HG03159 (cell line): Measurements from ENCODE around the gene TCL1A.
"Not testable (repeated sequence)": the region's sequence is repeated elsewhere in the genome, so short reads cannot be mapped to it uniquely, and the experiment has no call there.

ENCODE experiments used
- ATAC-seq: cut with Tn5 transposase; IDR thresholded peaks from one replicate; pipeline ENCODE4 v1.9.1; 2021; ENCODE audit warnings: mild to moderate bottlenecking, moderate library complexity; ENCODE audit not compliant: unreplicated experiment

TCL1A gene, protein sequence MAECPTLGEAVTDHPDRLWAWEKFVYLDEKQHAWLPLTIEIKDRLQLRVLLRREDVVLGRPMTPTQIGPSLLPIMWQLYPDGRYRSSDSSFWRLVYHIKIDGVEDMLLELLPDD

DNA sequence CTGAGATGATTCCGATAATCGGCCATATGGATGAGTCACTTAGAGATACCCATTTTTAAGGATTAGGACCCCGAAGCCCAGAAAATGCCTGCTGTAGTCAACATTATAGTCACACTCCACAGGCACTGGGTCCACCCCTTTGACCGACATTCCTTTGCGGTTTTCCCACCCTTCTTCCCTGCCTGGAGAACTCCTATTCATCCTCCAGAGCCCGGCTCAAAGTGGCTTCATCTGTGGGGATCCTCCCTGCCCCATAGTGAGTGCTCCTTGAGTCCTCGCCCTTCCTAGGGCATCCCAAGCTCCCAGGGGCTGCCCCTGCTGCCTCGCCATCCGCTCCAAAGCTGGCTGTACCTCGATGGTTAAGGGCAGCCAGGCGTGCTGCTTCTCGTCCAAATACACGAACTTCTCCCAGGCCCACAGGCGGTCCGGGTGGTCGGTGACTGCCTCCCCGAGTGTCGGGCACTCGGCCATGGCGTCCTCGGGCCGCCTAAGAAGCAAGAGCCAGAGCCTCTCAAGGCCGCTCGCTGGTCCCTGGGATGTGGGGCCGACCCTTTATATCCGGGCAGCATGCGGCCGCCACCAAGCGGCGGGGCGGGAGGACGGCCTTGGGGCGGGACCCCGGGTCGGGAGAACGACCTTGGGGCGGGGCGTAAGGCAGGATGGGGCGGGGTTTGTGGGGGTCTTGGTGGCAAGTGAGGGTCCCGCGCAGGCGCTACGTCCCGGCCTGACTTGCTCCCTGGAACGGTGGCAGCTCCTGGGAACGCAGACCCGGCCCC lies at the start of gene TCL1A:
TSS of gene TCL1A (minus strand) at position 530 of the 776 bp plus-strand sequence. CDS start at position 471, 59 bp downstream.
- ATAC-seq, result peak; percentile 80

GRCh38 chr14:95763032-95763431 lies 49.1 kb upstream of the TCL1A start:
- ATAC-seq, result not testable (repeated sequence)

- ATAC-seq, result no peak
These were observed 47.5 kb upstream of the TCL1A start for GRCh38 chr14:95761436-95761835.

GRCh38 chr14:95760596-95760995 lies 46.7 kb upstream of the TCL1A start:
- no peak for ATAC-seq

DNA sequence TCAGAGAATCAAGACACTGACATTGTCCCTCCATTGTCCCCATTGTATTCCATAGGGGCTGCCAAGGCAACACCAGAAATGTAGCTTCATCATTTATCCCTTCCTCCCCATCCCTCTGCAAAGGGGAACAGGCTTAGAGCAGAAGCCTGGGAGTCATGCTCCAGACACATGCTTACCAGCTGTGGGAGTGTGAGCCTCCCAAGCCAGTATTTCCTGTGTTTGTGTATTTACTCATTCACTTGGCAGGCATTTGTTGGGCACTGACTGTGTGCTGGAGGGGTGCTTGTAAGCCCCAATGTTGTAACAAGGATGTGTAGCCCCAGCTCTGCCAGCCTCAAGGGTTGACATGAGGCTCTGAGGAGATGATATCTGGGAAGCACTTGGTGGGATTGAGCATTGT lies 46.0 kb upstream of the TCL1A start:
- ATAC-seq, result no peak

DNA sequence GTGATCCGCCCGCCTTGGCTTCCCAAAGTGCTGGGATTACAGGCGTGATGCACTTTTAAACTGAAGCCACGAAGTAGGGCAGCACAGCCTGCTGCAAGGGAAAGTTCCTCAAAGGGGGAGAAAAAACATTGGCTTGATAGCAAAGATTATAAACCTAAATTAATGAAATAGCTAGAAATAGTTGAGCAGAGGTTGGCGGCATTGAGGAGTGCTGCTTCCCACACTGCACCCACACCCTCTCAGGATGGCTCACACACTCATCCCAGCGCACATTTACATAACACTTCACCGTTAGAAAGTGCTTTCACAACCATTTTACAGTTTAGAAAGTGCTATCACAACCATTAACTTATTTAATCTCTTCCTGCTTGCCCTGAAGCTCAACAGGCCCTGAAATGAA lies 44.4 kb upstream of the TCL1A start:
- ATAC-seq, result no peak

DNA sequence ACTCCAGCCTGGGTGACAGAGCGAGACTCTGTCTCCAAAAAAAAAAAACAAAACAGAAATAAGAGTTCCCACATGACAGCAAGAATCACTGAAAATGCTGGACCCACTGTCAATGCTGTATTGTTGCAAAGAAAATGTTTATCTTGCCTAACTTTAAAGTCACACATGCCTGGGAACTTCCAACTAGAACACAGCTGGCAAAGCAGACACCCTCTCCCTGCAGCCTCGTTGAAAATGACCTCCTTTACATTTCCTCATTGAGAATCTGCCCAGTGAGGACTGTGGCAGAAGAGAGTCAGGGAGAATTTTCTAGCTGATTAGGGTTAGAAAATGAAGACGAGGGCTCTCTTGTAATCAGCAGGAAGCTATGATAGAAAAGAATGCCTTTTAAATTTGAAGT lies 42.8 kb upstream of the TCL1A start:
- ATAC-seq, result no peak

DNA sequence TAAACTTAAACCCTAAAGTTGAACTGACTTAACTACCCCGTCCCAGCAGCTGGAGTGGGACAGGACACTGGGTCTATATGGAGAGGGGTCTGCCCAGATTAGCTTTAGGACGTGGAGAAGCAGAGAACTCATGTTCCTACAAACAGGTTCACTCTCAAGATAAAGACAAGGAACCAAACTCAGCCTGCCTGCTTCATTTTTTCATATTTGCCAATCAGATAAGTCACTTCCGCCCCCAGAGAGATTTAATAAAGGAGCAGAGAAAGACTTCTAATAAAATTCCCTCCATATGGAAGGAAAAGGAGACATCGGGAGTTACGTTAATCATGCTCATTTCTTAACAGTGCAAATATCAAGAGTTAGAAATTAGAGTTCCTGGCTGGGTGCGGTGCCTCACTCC lies 42.2 kb upstream of the TCL1A start:
- ATAC-seq, result no peak

DNA sequence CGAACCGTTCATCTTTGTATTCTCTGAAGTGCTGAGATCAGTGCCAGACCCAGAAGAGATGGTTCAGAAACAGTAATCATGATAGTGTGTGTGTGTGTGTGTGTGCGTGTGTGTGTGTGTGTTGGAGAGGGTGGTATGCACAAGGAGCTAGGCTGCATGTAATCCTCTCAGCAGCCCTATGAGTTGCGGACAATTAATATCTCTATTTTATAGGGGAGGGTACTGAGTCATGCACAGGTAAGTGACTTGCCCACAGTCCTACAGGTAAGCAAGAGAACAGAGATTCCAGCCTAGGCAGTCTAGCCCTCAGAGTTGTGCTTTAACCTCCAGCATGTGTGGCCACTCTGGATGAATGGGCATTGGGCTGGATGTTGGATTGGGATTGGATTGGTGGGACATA lies 27.9 kb upstream of the TCL1A start:
- ATAC-seq, result no peak

DNA sequence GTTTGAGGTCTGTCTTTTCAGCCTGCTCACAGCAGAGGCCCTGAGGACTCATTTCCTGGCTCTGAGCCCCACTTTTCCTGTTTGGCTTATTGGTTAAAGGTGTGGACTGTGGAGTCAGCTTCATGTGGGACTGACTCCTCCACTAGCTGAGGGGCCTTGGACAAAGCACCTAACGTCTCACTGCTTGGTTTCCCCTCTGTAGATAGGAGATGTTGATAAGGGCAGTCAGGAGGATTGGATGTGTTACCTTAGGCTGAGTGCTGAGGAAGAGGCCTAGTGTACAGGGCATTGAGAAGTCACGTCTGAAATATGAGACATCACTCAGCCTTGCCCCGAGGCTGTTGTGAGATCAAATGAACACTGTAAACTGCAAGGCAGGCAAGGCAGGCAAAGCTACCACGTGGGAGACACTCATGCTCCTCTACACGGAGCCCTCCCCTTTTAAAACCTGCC lies 27.1 kb upstream of the TCL1A start:
- ATAC-seq, result no peak

- ATAC-seq, result no peak
These were observed 25.4 kb upstream of the TCL1A start for GRCh38 chr14:95739356-95739755.

- ATAC-seq, result no peak
These were observed 19.3 kb upstream of the TCL1A start for GRCh38 chr14:95733212-95733611.

GRCh38 chr14:95730126-95730525 lies 16.2 kb upstream of the TCL1A start:
- ATAC-seq, result no peak

DNA sequence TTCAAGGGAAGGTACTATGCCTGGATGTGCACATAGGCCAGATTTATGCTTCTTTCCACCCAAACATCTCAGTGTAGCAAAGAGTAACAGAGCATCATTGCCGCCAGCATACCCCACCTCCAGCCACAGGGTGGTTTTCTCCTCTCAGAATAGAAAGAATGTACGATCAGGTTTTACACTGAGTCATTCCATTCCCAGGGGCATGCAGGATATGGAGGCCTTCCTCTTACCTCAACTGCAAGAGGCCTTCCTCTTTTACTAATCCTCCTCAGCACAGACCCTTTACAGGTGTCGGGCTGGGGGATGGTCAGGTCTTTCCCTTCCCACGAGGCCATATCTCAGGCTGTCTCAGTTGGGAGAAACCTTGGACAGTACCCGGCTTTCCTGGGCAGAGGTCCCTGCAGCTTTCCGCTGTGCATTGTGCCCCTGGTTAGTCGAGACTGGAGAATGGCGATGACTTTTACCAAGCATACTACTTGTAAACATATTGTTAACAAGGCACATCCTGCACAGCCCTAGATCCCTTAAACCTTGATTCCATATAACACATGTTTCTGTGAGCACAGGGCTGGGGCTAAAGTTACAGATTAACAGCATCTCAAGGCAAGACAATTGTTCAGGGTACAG lies 15.6 kb upstream of the TCL1A start:
- ATAC-seq, result not testable (repeated sequence)

DNA sequence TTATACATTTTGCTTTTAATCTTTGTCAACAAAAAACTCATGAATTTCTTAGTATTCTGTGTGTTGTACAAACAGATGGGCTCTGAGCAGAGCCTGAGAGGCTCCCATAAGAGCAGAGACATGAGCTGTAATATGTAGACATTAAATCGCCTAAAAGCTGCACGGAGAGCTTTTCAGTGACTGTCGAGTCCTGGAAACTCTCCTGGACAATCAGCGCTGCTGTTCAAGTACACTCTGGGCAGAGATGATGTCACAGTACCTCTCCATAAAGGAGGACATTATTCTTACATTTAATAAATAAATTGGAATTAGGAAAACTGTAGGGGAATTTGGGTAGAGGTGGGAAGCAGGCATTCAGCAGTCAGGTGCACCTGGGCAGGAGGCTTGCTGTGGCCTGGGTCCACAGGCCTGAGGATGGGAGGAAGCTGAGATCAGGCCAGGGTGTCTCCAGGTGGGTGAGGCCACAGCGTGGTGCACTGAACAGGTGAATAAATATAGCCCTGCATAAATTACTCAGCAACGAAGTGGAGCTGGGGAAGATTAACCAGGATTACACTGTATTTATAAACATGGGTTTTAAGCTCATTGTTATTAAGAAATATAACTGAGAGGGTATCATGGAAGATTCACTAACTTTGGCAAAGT lies 13.3 kb upstream of the TCL1A start:
- ATAC-seq, result no peak

GRCh38 chr14:95725685-95726336 lies 11.9 kb upstream of the TCL1A start:
- peak; percentile 74 for ATAC-seq

DNA sequence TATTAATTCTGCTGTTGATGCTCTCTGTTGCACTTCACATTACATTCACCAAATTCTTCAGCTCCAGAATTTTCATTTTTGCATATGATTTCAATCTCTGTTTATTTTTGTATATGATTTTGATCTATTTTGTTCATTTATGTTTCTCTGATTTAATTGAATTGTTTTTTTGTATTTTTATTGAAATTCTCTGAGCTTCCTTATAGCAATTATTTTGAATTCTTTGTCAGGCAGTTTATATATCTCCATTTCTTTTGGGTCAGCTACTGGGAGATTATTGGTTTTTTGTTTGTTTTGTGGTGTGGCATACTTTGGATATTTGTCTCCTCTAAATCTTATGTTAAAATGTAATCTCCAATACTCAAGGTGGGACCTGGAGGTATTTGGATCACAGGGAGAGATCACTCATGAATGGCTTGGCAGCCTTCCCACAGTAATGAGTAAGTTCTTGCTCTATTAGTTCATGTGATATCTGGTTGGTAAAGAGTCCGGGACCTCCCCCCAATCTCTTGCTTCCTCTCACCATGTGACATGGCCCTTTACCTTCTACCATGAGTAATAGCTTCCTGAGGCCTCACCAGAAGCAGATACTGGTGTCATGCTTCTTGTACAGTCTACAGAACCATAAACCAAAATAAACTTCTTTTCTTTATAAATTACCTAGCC lies 8.7 kb upstream of the TCL1A start:
- ATAC-seq, result no peak

- no peak for ATAC-seq
These were observed 1.5 kb downstream of the TCL1A start for GRCh38 chr14:95712398-95712797.

DNA sequence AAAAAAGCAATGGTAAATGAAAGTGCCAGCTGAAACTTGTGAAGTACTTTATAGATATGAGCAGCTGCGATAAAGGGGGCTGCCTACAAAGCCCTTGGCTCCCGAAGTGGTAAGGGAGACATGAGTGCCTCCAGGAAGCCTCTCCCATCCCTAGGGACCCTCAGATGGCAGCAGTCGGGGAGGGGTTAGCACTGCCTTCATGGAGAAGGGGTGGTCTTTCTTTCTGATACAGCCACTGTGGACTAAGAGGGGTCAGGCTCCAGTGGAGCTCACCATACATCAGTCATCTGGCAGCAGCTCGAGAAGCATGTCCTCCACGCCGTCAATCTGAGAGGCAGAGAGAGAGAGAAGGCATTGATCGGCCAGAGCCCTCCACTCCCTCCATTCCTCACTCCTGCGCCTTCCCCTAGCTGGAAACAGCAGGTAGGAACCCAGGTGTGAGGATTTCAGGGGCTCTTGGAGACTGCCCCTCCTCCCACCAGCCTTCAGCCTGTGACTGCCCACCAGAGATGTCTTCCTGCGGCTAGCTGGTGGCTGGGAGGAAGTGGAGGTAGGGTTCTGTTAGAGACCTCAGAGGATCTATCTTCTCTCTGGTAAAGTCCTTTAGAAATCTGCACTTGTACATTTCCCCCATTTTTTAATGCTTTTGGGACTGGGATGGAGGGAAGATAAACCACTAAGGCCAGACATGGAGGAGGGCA lies 2.3 kb downstream of the TCL1A start:
- ATAC-seq, result peak; percentile 36

- ATAC-seq, result no peak
These were observed 3.8 kb downstream of the TCL1A start for GRCh38 chr14:95710106-95710505.
